Immature natural killer cell (primary cell): ENCODE results near the gene BNIP5. TPM values are rescaled to one million over a fixed set of nuclear protein-coding genes. Genes with fewer than 3 reads are reported as not detected.

Experiments used
- DNase-seq, 3 donors: peaks; one replicate each; pipeline ENCODE4 v3.0.0; 2022; ENCODE audit warnings: mixed read lengths in 1 of 3
- H3K27ac Mint-ChIP-seq, 6 donors: one replicate each; pipeline ENCODE4 v1.8.0; 2020; ENCODE audit warnings: mixed read lengths in 6 of 6, mild to moderate bottlenecking in 5 of 6, inconsistent platforms in 4 of 6, moderate library complexity in 3 of 6
- H3K27me3 Mint-ChIP-seq, 3 donors: one replicate each; pipeline ENCODE4 v1.8.0; 2020 to 2021; ENCODE audit warnings: low read depth in 3 of 3, mild to moderate bottlenecking in 3 of 3, mixed read lengths in 3 of 3, moderate library complexity in 3 of 3, inconsistent platforms in 1 of 3
- H3K36me3 Mint-ChIP-seq, 3 donors: one replicate each; pipeline ENCODE4 v1.8.0; 2020; ENCODE audit warnings: mixed read lengths in 3 of 3, inconsistent platforms in 2 of 3, mild to moderate bottlenecking in 2 of 3
- H3K4me1 Mint-ChIP-seq, 2 donors: one replicate each; pipeline ENCODE4 v1.8.0; 2020; ENCODE audit warnings: inconsistent platforms in 2 of 2, mild to moderate bottlenecking in 2 of 2, mixed read lengths in 2 of 2, moderate library complexity in 1 of 2
- H3K4me3 Mint-ChIP-seq, 5 donors: one replicate each; pipeline ENCODE4 v1.8.0; 2020; ENCODE audit warnings: mild to moderate bottlenecking in 5 of 5, mixed read lengths in 5 of 5, inconsistent platforms in 3 of 5, moderate library complexity in 3 of 5
- H3K9me3 Mint-ChIP-seq, 6 donors: one replicate each; pipeline ENCODE4 v1.8.0; 2020; ENCODE audit warnings: mild to moderate bottlenecking in 6 of 6, mixed read lengths in 6 of 6, inconsistent platforms in 4 of 6, moderate library complexity in 3 of 6
- polyA plus RNA-seq, 3 donors: library from polyadenylated mRNA; unstranded; fragments of 300-500 nt; fragmentation: Illumina TruSeq; gene quantifications; one replicate each; pipeline ENCODE4 v1.2.3, GENCODE V29; 2021

BNIP5 gene, protein sequence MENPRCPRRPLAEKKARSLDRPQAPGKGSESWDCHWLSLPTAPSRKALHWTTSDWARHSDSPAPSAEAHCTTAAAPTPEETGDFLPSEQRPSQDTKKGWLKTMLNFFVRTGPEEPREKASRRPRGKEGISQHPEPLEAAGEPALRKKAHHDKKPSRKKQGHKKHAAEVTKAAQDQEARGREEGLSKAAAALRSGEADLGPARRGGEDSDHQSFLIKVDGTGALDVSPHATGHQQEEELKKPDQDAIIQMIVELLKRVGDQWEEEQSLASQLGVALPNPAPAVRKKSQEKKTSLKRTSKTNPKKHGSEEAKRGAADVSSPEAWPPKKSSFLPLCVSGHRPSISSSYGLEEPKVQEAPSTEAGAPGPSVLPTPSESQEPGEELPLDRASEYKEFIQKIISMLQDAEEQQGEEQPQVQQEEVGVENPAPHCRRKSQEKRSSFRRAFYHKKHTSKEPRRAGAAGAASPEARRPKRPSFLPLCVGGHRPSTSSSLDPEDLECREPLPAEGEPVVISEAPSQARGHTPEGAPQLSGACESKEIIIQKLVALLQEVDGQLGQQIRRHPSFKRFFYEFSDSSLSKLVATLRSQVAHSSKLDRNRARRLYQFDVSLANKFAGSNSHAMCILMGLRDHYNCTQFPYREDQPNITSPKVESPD
- polyA plus RNA-seq, result not detected

DNA sequence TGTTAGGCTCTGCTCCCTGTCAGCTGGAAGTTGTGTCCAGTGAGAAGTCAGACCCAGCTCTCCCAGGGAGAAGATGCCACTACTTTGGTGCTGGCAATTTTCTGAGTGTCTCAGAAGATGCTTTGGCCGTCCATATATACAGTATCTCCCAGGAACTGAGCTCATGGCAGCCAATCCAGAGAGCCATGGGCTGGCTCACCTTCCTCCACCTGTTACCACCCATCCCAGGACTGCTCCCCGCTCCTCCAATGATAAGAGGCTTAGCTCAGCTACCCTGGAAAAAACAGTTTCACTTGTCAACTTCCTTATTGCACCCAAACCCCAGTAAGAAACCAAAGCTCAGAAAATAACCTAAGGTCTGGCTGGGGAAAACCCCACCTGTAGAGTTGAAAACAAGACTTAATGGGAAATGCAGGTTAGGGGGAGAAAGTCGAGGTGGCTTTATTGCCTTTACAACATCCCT lies at the start of gene BNIP5:
BNIP5 (minus strand) TSS at position 110 of the 463 bp plus-strand sequence. CDS start 6,198 bp downstream, outside the sequence.
- Mint-ChIP-seq H3K27me3 (peaks cover 7 to 17% (median 13%) of the 10 kb centered on the region in 3 donors), H3K4me3 (no peak within 1 kb of the TSS), H3K27ac (peak within 1 kb of the TSS in 1 of 6 donors; percentile 47), H3K36me3 (no peaks in the 10 kb centered on the region), H3K9me3 (no peaks in the 10 kb centered on the region), H3K4me1 (peaks cover 9 to 19% of the 10 kb centered on the region in 2 donors)
- no peak for DNase-seq

DNA sequence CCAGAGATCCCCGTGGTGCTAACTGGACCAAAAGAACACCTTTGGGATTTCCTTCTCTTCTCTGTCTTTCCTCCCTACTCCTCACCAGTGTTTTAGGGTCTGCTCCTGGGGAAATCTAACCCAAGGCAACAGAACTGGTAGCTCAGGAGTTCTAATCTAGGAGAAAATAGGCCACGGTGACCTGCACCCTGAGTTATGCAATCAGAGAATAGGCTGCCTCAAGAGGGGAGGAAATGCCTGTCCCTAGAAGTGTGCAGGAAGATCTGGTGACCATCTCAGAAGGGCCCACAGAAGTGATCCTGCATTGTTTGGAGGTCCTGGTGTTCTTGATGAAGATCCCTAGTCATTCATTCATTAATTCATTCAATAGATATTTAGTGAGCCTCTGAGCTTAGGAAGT lies 47.4 kb upstream of the BNIP5 start:
- H3K27ac Mint-ChIP-seq, result no peak overlapping the region
- no peaks in the 10 kb centered on the region for H3K9me3 Mint-ChIP-seq
- peaks cover 0 to 4% (median 3%) of the 10 kb centered on the region in 3 donors for H3K36me3 Mint-ChIP-seq
- DNase-seq, result no peak
- H3K4me3 Mint-ChIP-seq, result no peak overlapping the region
- H3K27me3 Mint-ChIP-seq, result peaks cover 5 to 11% (median 9%) of the 10 kb centered on the region in 3 donors
- peaks cover 25 to 30% of the 10 kb centered on the region in 2 donors for H3K4me1 Mint-ChIP-seq

DNA sequence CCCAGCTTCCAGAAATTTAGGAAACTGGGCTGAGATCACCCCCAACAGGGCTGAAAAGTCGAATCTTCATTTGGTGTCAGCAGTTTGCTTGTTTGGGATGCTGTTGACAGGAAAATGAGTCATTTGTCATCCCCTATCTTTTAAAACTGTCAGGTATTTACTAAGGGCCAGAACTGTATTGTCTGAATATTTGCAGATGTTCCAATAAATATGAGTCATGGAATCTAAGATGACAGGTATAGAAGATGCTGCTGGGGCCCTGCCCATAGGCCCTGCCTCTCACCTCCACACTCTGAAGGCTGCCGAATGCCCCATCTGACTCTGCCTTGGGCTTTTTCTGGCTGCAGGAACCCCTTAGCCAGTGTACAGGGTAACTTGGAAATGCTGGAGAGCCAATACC lies 46.9 kb upstream of the BNIP5 start:
- no peak overlapping the region for H3K4me3 Mint-ChIP-seq
- DNase-seq, result no peak
- H3K4me1 Mint-ChIP-seq, result peaks cover 25 to 30% of the 10 kb centered on the region in 2 donors
- H3K27ac Mint-ChIP-seq, result no peak overlapping the region
- peaks cover 0 to 4% (median 3%) of the 10 kb centered on the region in 3 donors for H3K36me3 Mint-ChIP-seq
- no peaks in the 10 kb centered on the region for H3K9me3 Mint-ChIP-seq
- peaks cover 5 to 11% (median 8%) of the 10 kb centered on the region in 3 donors for H3K27me3 Mint-ChIP-seq

GRCh38 chr6:36382976-36383375 lies 46.3 kb upstream of the BNIP5 start:
- H3K9me3 Mint-ChIP-seq, result no peaks in the 10 kb centered on the region
- peaks cover 19 to 24% of the 10 kb centered on the region in 2 donors for H3K4me1 Mint-ChIP-seq
- H3K27me3 Mint-ChIP-seq, result peaks cover 4 to 7% (median 5%) of the 10 kb centered on the region in 3 donors
- no peak for DNase-seq
- H3K27ac Mint-ChIP-seq, result peak overlapping the region in 1 of 6 donors; percentile 4
- peaks cover 0 to 4% (median 3%) of the 10 kb centered on the region in 3 donors for H3K36me3 Mint-ChIP-seq
- H3K4me3 Mint-ChIP-seq, result no peak overlapping the region

GRCh38 chr6:36381502-36382389 lies 45.1 kb upstream of the BNIP5 start:
- Mint-ChIP-seq H3K4me3 (no peak overlapping the region), H3K27me3 (peaks cover 0 to 4% (median 1%) of the 10 kb centered on the region in 3 donors), H3K4me1 (peaks cover 11 to 15% of the 10 kb centered on the region in 2 donors), H3K36me3 (peaks cover 0 to 3% (median 0%) of the 10 kb centered on the region in 3 donors), H3K9me3 (no peaks in the 10 kb centered on the region), H3K27ac (peak overlapping the region in 1 of 6 donors; percentile 81)
- no peak for DNase-seq

- no peak for DNase-seq
- H3K27ac Mint-ChIP-seq, result no peak overlapping the region
- no peak overlapping the region for H3K4me3 Mint-ChIP-seq
- no peaks in the 10 kb centered on the region for H3K4me1 Mint-ChIP-seq
- H3K9me3 Mint-ChIP-seq, result no peaks in the 10 kb centered on the region
- peaks cover 0 to 4% (median 3%) of the 10 kb centered on the region in 3 donors for H3K36me3 Mint-ChIP-seq
- no peaks in the 10 kb centered on the region for H3K27me3 Mint-ChIP-seq
Measured at GRCh38 chr6:36380166-36380565, 43.5 kb upstream of the BNIP5 start.

DNA sequence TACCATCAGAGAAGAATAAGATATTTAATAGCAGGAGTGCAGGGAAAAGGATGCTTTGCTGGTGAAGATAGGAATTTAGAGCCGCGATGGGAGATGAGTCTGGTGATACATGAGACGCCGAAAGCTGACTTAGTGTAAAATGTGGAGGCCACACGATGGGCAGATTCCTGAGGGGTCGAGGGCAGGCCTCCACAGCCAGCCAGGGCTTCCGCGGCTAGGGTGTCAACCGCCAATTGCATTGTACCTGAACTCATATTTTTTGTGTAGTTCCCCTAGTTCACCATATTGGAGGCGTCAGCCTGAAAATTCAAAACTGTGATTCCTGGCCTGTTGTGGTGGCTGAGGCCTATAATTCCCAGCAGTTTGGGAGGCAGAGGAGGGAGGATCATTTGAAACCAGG lies 42.2 kb upstream of the BNIP5 start:
- Mint-ChIP-seq H3K36me3 (peaks cover 0 to 4% (median 3%) of the 10 kb centered on the region in 3 donors), H3K27me3 (no peaks in the 10 kb centered on the region), H3K4me1 (no peaks in the 10 kb centered on the region), H3K27ac (peak overlapping the region in 1 of 6 donors; percentile 6), H3K9me3 (no peaks in the 10 kb centered on the region), H3K4me3 (no peak overlapping the region)
- DNase-seq, result no peak

- Mint-ChIP-seq H3K27me3 (no peaks in the 10 kb centered on the region), H3K27ac (peak overlapping the region in 1 of 6 donors; percentile 6), H3K9me3 (no peaks in the 10 kb centered on the region), H3K4me3 (no peak overlapping the region), H3K4me1 (no peaks in the 10 kb centered on the region), H3K36me3 (peaks cover 0 to 4% (median 3%) of the 10 kb centered on the region in 3 donors)
- no peak for DNase-seq
Measured at GRCh38 chr6:36378243-36378920, 41.7 kb upstream of the BNIP5 start.

DNA sequence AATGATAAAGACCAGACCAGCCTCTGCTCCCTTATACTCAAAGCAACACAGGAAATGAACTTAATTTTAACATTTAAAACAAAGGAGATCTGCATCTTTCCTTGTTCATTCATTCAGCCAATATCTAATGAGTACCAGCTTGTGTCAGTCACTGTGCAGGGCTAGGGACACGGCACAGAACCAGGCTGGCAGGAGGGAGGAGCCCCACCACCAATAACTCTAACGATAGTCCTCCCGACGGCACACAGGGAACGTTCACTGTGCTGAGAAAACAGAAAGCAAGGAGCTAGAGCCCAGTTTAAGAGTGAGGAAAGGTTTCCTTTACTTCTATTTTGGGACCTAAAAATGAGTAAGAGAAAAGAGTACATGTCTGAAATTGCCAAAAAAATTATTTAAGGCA lies 40.9 kb upstream of the BNIP5 start:
- no peaks in the 10 kb centered on the region for H3K4me1 Mint-ChIP-seq
- no peak overlapping the region for H3K4me3 Mint-ChIP-seq
- no peaks in the 10 kb centered on the region for H3K9me3 Mint-ChIP-seq
- H3K27ac Mint-ChIP-seq, result no peak overlapping the region
- peaks cover 0 to 4% (median 3%) of the 10 kb centered on the region in 3 donors for H3K36me3 Mint-ChIP-seq
- no peaks in the 10 kb centered on the region for H3K27me3 Mint-ChIP-seq
- DNase-seq, result no peak

DNA sequence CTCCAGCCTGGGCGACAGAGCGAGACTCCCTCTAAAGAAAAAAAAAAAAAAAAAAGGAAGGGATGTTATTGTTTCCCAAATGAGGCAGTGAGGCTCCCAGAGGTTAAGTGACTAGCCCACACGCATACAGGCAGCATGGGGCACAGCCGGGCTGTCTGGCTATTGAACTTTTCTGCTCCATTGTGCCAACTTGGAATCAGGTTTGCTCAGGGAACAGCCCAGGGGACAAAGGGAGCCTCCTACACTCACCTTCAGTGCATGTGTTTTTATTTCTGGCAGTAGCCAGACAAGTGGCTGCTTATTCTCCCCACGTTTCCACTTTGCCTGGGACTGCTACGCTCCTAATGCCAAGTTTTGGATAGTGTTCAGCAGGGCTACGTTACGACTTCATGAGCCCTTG lies 40.1 kb upstream of the BNIP5 start:
- peaks cover 0 to 4% (median 3%) of the 10 kb centered on the region in 3 donors for H3K36me3 Mint-ChIP-seq
- H3K4me1 Mint-ChIP-seq, result no peaks in the 10 kb centered on the region
- H3K27me3 Mint-ChIP-seq, result peaks cover 0 to 2% (median 0%) of the 10 kb centered on the region in 3 donors
- no peak overlapping the region for H3K4me3 Mint-ChIP-seq
- no peak for DNase-seq
- H3K9me3 Mint-ChIP-seq, result no peaks in the 10 kb centered on the region
- no peak overlapping the region for H3K27ac Mint-ChIP-seq

DNA sequence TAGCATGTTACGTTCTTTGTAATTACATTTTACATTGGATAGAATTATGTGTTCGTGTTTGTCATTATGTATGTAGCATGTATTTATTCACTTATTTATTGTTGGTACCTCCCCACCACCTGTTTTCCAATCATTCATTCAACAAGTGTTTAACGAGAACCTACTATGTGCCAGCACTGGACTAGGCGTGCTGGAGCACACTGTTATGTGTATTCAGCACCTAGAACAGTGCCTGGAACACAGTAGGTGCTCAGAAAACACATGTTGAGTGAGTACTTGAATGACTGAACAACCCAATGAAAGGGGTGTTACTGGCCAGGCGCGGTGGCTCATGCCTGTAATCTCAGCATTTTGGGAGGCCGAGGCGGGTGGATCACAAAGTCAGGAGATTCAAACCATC lies 39.5 kb upstream of the BNIP5 start:
- Mint-ChIP-seq H3K4me1 (no peaks in the 10 kb centered on the region), H3K36me3 (peaks cover 0 to 4% (median 3%) of the 10 kb centered on the region in 3 donors), H3K4me3 (no peak overlapping the region), H3K9me3 (no peaks in the 10 kb centered on the region), H3K27ac (no peak overlapping the region), H3K27me3 (peaks cover 0 to 3% (median 0%) of the 10 kb centered on the region in 3 donors)
- DNase-seq, result no peak

- no peak overlapping the region for H3K4me3 Mint-ChIP-seq
- no peaks in the 10 kb centered on the region for H3K4me1 Mint-ChIP-seq
- DNase-seq, result no peak
- H3K27me3 Mint-ChIP-seq, result peaks cover 0 to 3% (median 0%) of the 10 kb centered on the region in 3 donors
- no peak overlapping the region for H3K27ac Mint-ChIP-seq
- H3K36me3 Mint-ChIP-seq, result peaks cover 0 to 5% (median 3%) of the 10 kb centered on the region in 3 donors
- no peaks in the 10 kb centered on the region for H3K9me3 Mint-ChIP-seq
Measured at GRCh38 chr6:36375644-36376155, 39.0 kb upstream of the BNIP5 start.

GRCh38 chr6:36374972-36375371 lies 38.3 kb upstream of the BNIP5 start:
- peaks cover 0 to 3% (median 0%) of the 10 kb centered on the region in 3 donors for H3K27me3 Mint-ChIP-seq
- DNase-seq, result no peak
- H3K4me3 Mint-ChIP-seq, result no peak overlapping the region
- H3K9me3 Mint-ChIP-seq, result no peaks in the 10 kb centered on the region
- no peaks in the 10 kb centered on the region for H3K4me1 Mint-ChIP-seq
- no peak overlapping the region for H3K27ac Mint-ChIP-seq
- H3K36me3 Mint-ChIP-seq, result peaks cover 0 to 9% (median 3%) of the 10 kb centered on the region in 3 donors
